ENCODE results near the gene CDON. TPM values are rescaled to one million over a fixed set of nuclear protein-coding genes. Genes with fewer than 3 reads are reported as not detected.

Gene CDON
- polyA plus RNA-seq, 1 of the 3 experiments (the other 2 are of a cell fraction): 3.7 TPM

- peaks cover 0 to 5% of the 10 kb centered on the region in 2 experiments; a peak in 2 of 4 replicates for H3K4me1 ChIP-seq (ENCODE audit: control insufficient read depth in 1 of 2, insufficient read depth in 2 of 2, low read depth in 1 of 2, low read length in 1 of 2)
- no peak for DNase-seq
- H3K4me3 ChIP-seq (ENCODE audit: low read depth in 2 of 2, low read length in 1 of 2): no peak overlapping the region
- no peak overlapping the region for H2AFZ ChIP-seq (ENCODE audit: low read depth)
- CTCF ChIA-PET: no interaction called here
- H3K9me2 ChIP-seq: no peaks in the 10 kb centered on the region
- H3F3A ChIP-seq (replicated peaks; ENCODE audit: insufficient read depth): no peaks in the 10 kb centered on the region
- H3K79me2 ChIP-seq (ENCODE audit: insufficient read depth): no peaks in the 10 kb centered on the region
- H3K9me3 ChIP-seq: no peaks in the 10 kb centered on the region
- no peak overlapping the region for H3K4me2 ChIP-seq
- no peak overlapping the region for H3K9ac ChIP-seq
- no peak overlapping the region for H3K27ac ChIP-seq (ENCODE audit: low read depth in 2 of 2, low read length in 1 of 2)
- no peaks in the 10 kb centered on the region for H4K20me1 ChIP-seq (ENCODE audit: insufficient read depth)
- H3K36me3 ChIP-seq (replicated peaks in 1 of 2; ENCODE audit: control insufficient read depth in 1 of 2, insufficient read depth in 2 of 2, low read length in 1 of 2): peaks cover 0 to 10% of the 10 kb centered on the region in 2 experiments
- POLR2A ChIA-PET: no interaction called here
- H3K27me3 ChIP-seq (ENCODE audit: insufficient read depth): no peaks in the 10 kb centered on the region
- 92% methylated on average over 4 of the region's 4 CpGs for WGBS (ENCODE audit: low lambda C conversion rate)
- TF ChIP-seq MEF2A (IDR thresholded peaks at IDR 0.05; ENCODE audit: borderline replicate concordance, low read depth) (no peak), ELF1 (IDR thresholded peaks at IDR 0.05) (no peak), MXI1 (IDR thresholded peaks at IDR 0.05; ENCODE audit: low read depth, low read length) (no peak), RAD21 (IDR thresholded peaks at IDR 0.05; ENCODE audit: low read length) (no peak), FOXM1 (IDR thresholded peaks at IDR 0.05; ENCODE audit: low read depth) (no peak), GATA2 (CRISPR knock-in tag; IDR thresholded peaks at IDR 0.05) (no peak), JUND (IDR thresholded peaks at IDR 0.05) (no peak), RCOR1 (IDR thresholded peaks at IDR 0.05; ENCODE audit: low read length) (no peak), SIN3A (IDR thresholded peaks at IDR 0.05; ENCODE audit: borderline replicate concordance, low read depth, low read length) (no peak)
These were observed 95.2 kb downstream of the CDON start for GRCh38 chr11:125967515-125967914.

GRCh38 chr11:125960771-125961170 lies 101.9 kb downstream of the CDON start:
- no peak overlapping the region for H3K9ac ChIP-seq
- H3K4me3 ChIP-seq (ENCODE audit: low read depth in 2 of 2, low read length in 1 of 2): no peak overlapping the region
- CTCF ChIA-PET: interaction anchor here (0.6 kb wide), 1 partner anchor 140 kb away, joined by 3 read pairs; no protein-coding TSS in a partner anchor
- no peaks in the 10 kb centered on the region for H3F3A ChIP-seq (replicated peaks; ENCODE audit: insufficient read depth)
- H3K36me3 ChIP-seq (replicated peaks in 1 of 2; ENCODE audit: control insufficient read depth in 1 of 2, insufficient read depth in 2 of 2, low read length in 1 of 2): peaks cover 0 to 38% of the 10 kb centered on the region in 2 experiments
- no peaks in the 10 kb centered on the region for H3K9me3 ChIP-seq
- WGBS (ENCODE audit: low lambda C conversion rate): 78% methylated on average over 6 of the region's 6 CpGs
- no peak overlapping the region for H3K27ac ChIP-seq (ENCODE audit: low read depth in 2 of 2, low read length in 1 of 2)
- no peak overlapping the region for H3K4me2 ChIP-seq
- POLR2A ChIA-PET: interaction anchor here (0.7 kb wide), 1 partner anchor 66 kb away, joined by 3 read pairs; no protein-coding TSS in a partner anchor
- TF ChIP-seq JUND (IDR thresholded peaks at IDR 0.05) (no peak), CTCF (IDR thresholded peaks at IDR 0.05) (no peak), MXI1 (IDR thresholded peaks at IDR 0.05; ENCODE audit: low read depth, low read length) (no peak), EZH2phosphoT487 (IDR thresholded peaks at IDR 0.05; ENCODE audit: borderline replicate concordance, low read depth) (no peak), SIN3A (IDR thresholded peaks at IDR 0.05; ENCODE audit: borderline replicate concordance, low read depth, low read length) (no peak), TCF12 (IDR thresholded peaks at IDR 0.05) (no peak), FOXJ3 (CRISPR knock-in tag; IDR thresholded peaks at IDR 0.05) (no peak), EP300 (IDR thresholded peaks at IDR 0.05; ENCODE audit: borderline replicate concordance in 1 of 2, low read depth in 1 of 2, low read length in 1 of 2) (no peak), NFIC (IDR thresholded peaks at IDR 0.05; ENCODE audit: borderline replicate concordance) (no peak), MAX (IDR thresholded peaks at IDR 0.05; ENCODE audit: low read depth) (no peak)
- no peaks in the 10 kb centered on the region for H4K20me1 ChIP-seq (ENCODE audit: insufficient read depth)
- H2AFZ ChIP-seq (ENCODE audit: low read depth): no peak overlapping the region
- no peaks in the 10 kb centered on the region for H3K27me3 ChIP-seq (ENCODE audit: insufficient read depth)
- no peaks in the 10 kb centered on the region; a peak in 2 of 4 replicates for H3K4me1 ChIP-seq (ENCODE audit: control insufficient read depth in 1 of 2, insufficient read depth in 2 of 2, low read depth in 1 of 2, low read length in 1 of 2)
- DNase-seq: no peak
- no peaks in the 10 kb centered on the region for H3K79me2 ChIP-seq (ENCODE audit: insufficient read depth)
- no peaks in the 10 kb centered on the region for H3K9me2 ChIP-seq
